ENCODE results near the gene BPGM.

The BPGM gene

GRCh38 chr7:134674424-134674823 lies 27.8 kb downstream of the BPGM start:
- TF ChIP-seq CTCF (IDR thresholded peaks at IDR 0.05; ENCODE audit: insufficient read depth, low read length, poor library complexity, severe bottlenecking) (no peak), EZH2phosphoT487 (conservative IDR thresholded peaks at IDR 0.05; ENCODE audit: low read length) (no peak)

GRCh38 chr7:134676743-134677142 lies 30.1 kb downstream of the BPGM start:
- Histone ChIP-seq H3K27ac (ENCODE audit: low read depth, low read length) (no peak overlapping the region), H3K9me3 (ENCODE audit: insufficient read depth, low read length) (no peaks in the 10 kb centered on the region), H3K4me3 (ENCODE audit: insufficient read depth, low read length, poor library complexity, severe bottlenecking) (no peak overlapping the region), H3K9ac (ENCODE audit: low read length) (no peak overlapping the region), H3K4me2 (ENCODE audit: low read depth, low read length, poor library complexity, severe bottlenecking) (no peak overlapping the region), H4K20me1 (ENCODE audit: low read depth, low read length) (no peaks in the 10 kb centered on the region), H3K27me3 (ENCODE audit: low read length) (no peaks in the 10 kb centered on the region), H3K79me2 (ENCODE audit: insufficient read depth, low read length) (no peaks in the 10 kb centered on the region; the same call in 1 of the 2 replicates), H2AFZ (ENCODE audit: low read depth, low read length, severe bottlenecking) (no peak overlapping the region), H3F3A (ENCODE audit: insufficient read depth) (no peaks in the 10 kb centered on the region), H3K9me2 (replicated peaks; ENCODE audit: insufficient read depth, low read length) (no peaks in the 10 kb centered on the region), H3K36me3 (ENCODE audit: low read length) (no peaks in the 10 kb centered on the region)
- no peak for TF ChIP-seq EZH2phosphoT487 (conservative IDR thresholded peaks at IDR 0.05; ENCODE audit: low read length)
- no peak for TF ChIP-seq CTCF (IDR thresholded peaks at IDR 0.05; ENCODE audit: insufficient read depth, low read length, poor library complexity, severe bottlenecking)

More at GRCh38 chr7:134674424-134674823, 27.8 kb downstream of the BPGM start:
- no peaks in the 10 kb centered on the region for H4K20me1 ChIP-seq (ENCODE audit: low read depth, low read length)
- H3K27me3 ChIP-seq (ENCODE audit: low read length) = no peaks in the 10 kb centered on the region
- H3F3A ChIP-seq (ENCODE audit: insufficient read depth) = no peaks in the 10 kb centered on the region
- H2AFZ ChIP-seq (ENCODE audit: low read depth, low read length, severe bottlenecking) = no peak overlapping the region
- no peak overlapping the region for H3K9ac ChIP-seq (ENCODE audit: low read length)
- H3K79me2 ChIP-seq (ENCODE audit: insufficient read depth, low read length) = no peaks in the 10 kb centered on the region; the same call in 1 of the 2 replicates
- no peak overlapping the region for H3K27ac ChIP-seq (ENCODE audit: low read depth, low read length)
- H3K4me2 ChIP-seq (ENCODE audit: low read depth, low read length, poor library complexity, severe bottlenecking) = no peak overlapping the region
- no peaks in the 10 kb centered on the region for H3K9me2 ChIP-seq (replicated peaks; ENCODE audit: insufficient read depth, low read length)
- H3K36me3 ChIP-seq (ENCODE audit: low read length) = no peaks in the 10 kb centered on the region
- no peak overlapping the region for H3K4me3 ChIP-seq (ENCODE audit: insufficient read depth, low read length, poor library complexity, severe bottlenecking)
- H3K9me3 ChIP-seq (ENCODE audit: insufficient read depth, low read length) = no peaks in the 10 kb centered on the region

- H2AFZ ChIP-seq (ENCODE audit: low read depth, low read length, severe bottlenecking) = no peak overlapping the region
- no peak overlapping the region for H3K9ac ChIP-seq (ENCODE audit: low read length)
- H3K9me2 ChIP-seq (replicated peaks; ENCODE audit: insufficient read depth, low read length) = no peaks in the 10 kb centered on the region
- H4K20me1 ChIP-seq (ENCODE audit: low read depth, low read length) = no peaks in the 10 kb centered on the region
- no peaks in the 10 kb centered on the region; the same call in 1 of the 2 replicates for H3K79me2 ChIP-seq (ENCODE audit: insufficient read depth, low read length)
- TF ChIP-seq CTCF (IDR thresholded peaks at IDR 0.05; ENCODE audit: insufficient read depth, low read length, poor library complexity, severe bottlenecking) (no peak), EZH2phosphoT487 (conservative IDR thresholded peaks at IDR 0.05; ENCODE audit: low read length) (no peak)
- no peak overlapping the region for H3K4me2 ChIP-seq (ENCODE audit: low read depth, low read length, poor library complexity, severe bottlenecking)
- H3K4me3 ChIP-seq (ENCODE audit: insufficient read depth, low read length, poor library complexity, severe bottlenecking) = no peak overlapping the region
- H3K27ac ChIP-seq (ENCODE audit: low read depth, low read length) = no peak overlapping the region
- H3K36me3 ChIP-seq (ENCODE audit: low read length) = no peaks in the 10 kb centered on the region
- no peaks in the 10 kb centered on the region for H3K27me3 ChIP-seq (ENCODE audit: low read length)
- no peaks in the 10 kb centered on the region for H3F3A ChIP-seq (ENCODE audit: insufficient read depth)
- no peaks in the 10 kb centered on the region for H3K9me3 ChIP-seq (ENCODE audit: insufficient read depth, low read length)
Measured at GRCh38 chr7:134678115-134678514, 31.5 kb downstream of the BPGM start.
